A549 (cell line): ENCODE data around the gene CFAP97D2. TPM values are rescaled to one million over a fixed set of nuclear protein-coding genes. Genes with fewer than 3 reads are reported as not detected.

Experiments used
- ATAC-seq, 2 experiments: fragments of 200-7000 bp in 1 of 2; fragments of >200 bp in 1 of 2; cut with Nextera tagmentation in 1 of 2; cut with Tn5 transposase in 1 of 2; 3 replicates each; pipeline versions ENCODE4 v1.8.0 to v1.9.1; 2018 to 2020; ENCODE audit warnings: mild to moderate bottlenecking in 1 of 2, moderate library complexity in 1 of 2
- CTCF ChIA-PET: fragments of 300-600 bp; sonication (Branson Sonifier 250); formaldehyde crosslinking; extraction: SDS; loops from one replicate; lab custom pipeline; 2021; ENCODE audit warnings: antibody characterized with exemption, inconsistent platforms; lab: Yijun Ruan, JAX
- POLR2A ChIA-PET: fragments of 350-600 bp; formaldehyde crosslinking; extraction: SDS; loops from one replicate; lab custom pipeline; 2021; ENCODE audit warnings: antibody characterized with exemption, inconsistent platforms; lab: Yijun Ruan, JAX
- DNase-seq, 2 experiments: peaks; one replicate each; pipeline versions ENCODE4 v3.0.0 to v3.0.0-alpha.2; 2011 to 2016; ENCODE audit warnings: low read depth in 1 of 2, low spot score in 1 of 2
- FAIRE-seq: peaks from 2 replicates; lab custom pipeline; 2011; peaks lifted over from hg19 to GRCh38; lab: Jason Lieb, UNC
- H3K27ac ChIP-seq, 2 experiments: fragments of >200 bp; sonication (Bioruptor Twin); formaldehyde crosslinking; 3 replicates each; pipeline ENCODE4 v1.5.1; 2016 to 2017
- H3K4me1 ChIP-seq: fragments of >200 bp; sonication (Bioruptor Twin); formaldehyde crosslinking; 3 replicates; pipeline ENCODE4 v1.6.1; 2016
- H3K4me2 ChIP-seq: fragments of >200 bp; sonication (Bioruptor Twin); formaldehyde crosslinking; 3 replicates; pipeline ENCODE4 v1.6.1; 2016
- H3K4me3 ChIP-seq: fragments of >200 bp; sonication (Bioruptor Twin); formaldehyde crosslinking; 3 replicates; pipeline ENCODE4 v1.5.1; 2016
- H3K9me3 ChIP-seq: fragments of >200 bp; sonication (Bioruptor Twin); formaldehyde crosslinking; 3 replicates; pipeline ENCODE4 v1.6.1; 2016
- CBX2 ChIP-seq: fragments of 200-600 bp; sonication (generic); IDR thresholded peaks from 2 replicates; pipeline ENCODE4 v1.6.1; 2016; ENCODE audit warnings: low read depth, mild to moderate bottlenecking, borderline replicate concordance
- CBX8 ChIP-seq: fragments of 200-600 bp; sonication (generic); IDR thresholded peaks from 2 replicates; pipeline ENCODE4 v1.6.1; 2016
- EP300 ChIP-seq, 2 experiments: fragments of >200 bp; sonication (Bioruptor Twin); formaldehyde crosslinking; IDR thresholded peaks; 2 replicates in 1 of 2; 3 replicates in 1 of 2; pipeline ENCODE4 v1.6.1; 2016 to 2017
- HDAC2 ChIP-seq: fragments of 200-600 bp; sonication (generic); IDR thresholded peaks from 2 replicates; pipeline ENCODE4 v1.6.1; 2016
- JUN ChIP-seq, 2 experiments: fragments of >200 bp; sonication (Bioruptor Twin); formaldehyde crosslinking; IDR thresholded peaks; 2 replicates in 1 of 2; 3 replicates in 1 of 2; pipeline ENCODE4 v1.6.1; 2016 to 2017
- JUNB ChIP-seq: fragments of >200 bp; sonication (Bioruptor Twin); formaldehyde crosslinking; IDR thresholded peaks from 2 replicates; pipeline ENCODE4 v1.6.1; 2016
- KDM1A ChIP-seq: fragments of 200-600 bp; sonication (generic); IDR thresholded peaks from 2 replicates; pipeline ENCODE4 v1.6.1; 2016; ENCODE audit warnings: low read depth, mild to moderate bottlenecking
- MAZ ChIP-seq: fragments of 150-350 bp; IDR thresholded peaks from 2 replicates; pipeline ENCODE4 v1.6.1; 2014; ENCODE audit warnings: antibody characterized with exemption, low read depth, low read length, borderline replicate concordance
- NFE2L2 ChIP-seq: fragments of 150-350 bp; conservative IDR thresholded peaks from 2 replicates; pipeline ENCODE4 v1.6.1; 2014; ENCODE audit warnings: low read length
- NPAS2 ChIP-seq: fragments of 250-450 bp; sonication (Bioruptor Pico); IDR thresholded peaks from 2 replicates; pipeline ENCODE4 v1.8.0; 2022; ENCODE audit warnings: mild to moderate bottlenecking, moderate library complexity, borderline replicate concordance
- POLR2A ChIP-seq: IDR thresholded peaks from 2 replicates; pipeline ENCODE4 v1.6.1; 2012; ENCODE audit warnings: mild to moderate bottlenecking, low read length
- RAD21 ChIP-seq, 2 experiments: fragments of >200 bp in 1 of 2; sonication (Bioruptor Twin) in 1 of 2; formaldehyde crosslinking in 1 of 2; IDR thresholded peaks in 1 of 2; conservative IDR thresholded peaks in 1 of 2; 2 replicates in 1 of 2; 3 replicates in 1 of 2; pipeline ENCODE4 v1.6.1; 2012 to 2018; ENCODE audit warnings: inconsistent platforms in 1 of 2
- RCOR1 ChIP-seq: fragments of 150-350 bp; IDR thresholded peaks from 2 replicates; pipeline ENCODE4 v1.6.1; 2014; ENCODE audit warnings: antibody characterized with exemption, low read length, low read depth
- RNF2 ChIP-seq: fragments of 200-600 bp; sonication (generic); IDR thresholded peaks from 2 replicates; pipeline ENCODE4 v1.6.1; 2016; ENCODE audit warnings: low read depth, mild to moderate bottlenecking, antibody characterized with exemption, moderate library complexity, borderline replicate concordance
- TP53 ChIP-seq: fragments of 250-450 bp; sonication (Bioruptor Pico); IDR thresholded peaks from 2 replicates; pipeline ENCODE4 v1.5.0; 2021; ENCODE audit warnings: mild to moderate bottlenecking, moderate library complexity
- ZC3H11A ChIP-seq: fragments of 450-650 bp; IDR thresholded peaks from 2 replicates; pipeline ENCODE4 v1.6.1; 2014; ENCODE audit warnings: antibody characterized with exemption, mild to moderate bottlenecking
- ZSCAN20 ChIP-seq: fragments of 250-450 bp; sonication (Bioruptor Pico); IDR thresholded peaks from 2 replicates; pipeline ENCODE4 v1.8.0; 2022; ENCODE audit warnings: mild to moderate bottlenecking, moderate library complexity
- WGBS: methylation state at CpG from one replicate; pipeline ENCODE4 v1.1.6; 2017; ENCODE audit errors: missing lambda C conversion rate; 5-methylcytosine and 5-hydroxymethylcytosine counted together
- polyA plus RNA-seq, 4 experiments: library from polyadenylated mRNA; depleted of rRNA in 3 of 4; stranded (reverse); fragments of >200 nt; fragmentation: RNase III in 1 of 4; extraction: RNeasy Plus Mini Kit Qiagen cat#74134 plus additional on column Dnase treatment in 1 of 4; gene quantifications; 2 replicates in 3 of 4; 3 replicates in 1 of 4; pipeline ENCODE4 v1.2.3, GENCODE V29; 2011 to 2017
- TF ChIP-seq, protein P1 (sequence below): IDR thresholded peaks from 2 replicates; pipeline ENCODE4 v1.6.1; 2012; ENCODE audit warnings: low read depth, borderline replicate concordance
- TF ChIP-seq, protein P2 (sequence below): IDR thresholded peaks from 2 replicates; pipeline ENCODE4 v1.6.1; 2012
- TF ChIP-seq, protein P3 (sequence below): fragments of >200 bp; sonication (Bioruptor Twin); formaldehyde crosslinking; IDR thresholded peaks from 2 replicates; pipeline ENCODE4 v1.6.1; 2016
- TF ChIP-seq, protein P4 (sequence below): fragments of 200-600 bp; sonication (generic); IDR thresholded peaks from 2 replicates; pipeline ENCODE4 v1.6.1; 2016; ENCODE audit warnings: antibody characterized with exemption, mild to moderate bottlenecking, moderate library complexity
- TF ChIP-seq, protein P5 (sequence below): fragments of >200 bp; sonication (Bioruptor Twin); formaldehyde crosslinking; IDR thresholded peaks from 3 replicates; pipeline ENCODE4 v1.6.1; 2016
- TF ChIP-seq, protein P6 (sequence below): IDR thresholded peaks from 2 replicates; pipeline ENCODE4 v1.6.1; 2012
- TF ChIP-seq, protein P7 (sequence below): fragments of 450-650 bp; IDR thresholded peaks from 2 replicates; pipeline ENCODE4 v1.6.1; 2014; ENCODE audit warnings: antibody characterized with exemption

Gene CFAP97D2
- polyA plus RNA-seq, 2 of the 4 experiments (the other 2 are of a cell fraction), result not detected

DNA sequence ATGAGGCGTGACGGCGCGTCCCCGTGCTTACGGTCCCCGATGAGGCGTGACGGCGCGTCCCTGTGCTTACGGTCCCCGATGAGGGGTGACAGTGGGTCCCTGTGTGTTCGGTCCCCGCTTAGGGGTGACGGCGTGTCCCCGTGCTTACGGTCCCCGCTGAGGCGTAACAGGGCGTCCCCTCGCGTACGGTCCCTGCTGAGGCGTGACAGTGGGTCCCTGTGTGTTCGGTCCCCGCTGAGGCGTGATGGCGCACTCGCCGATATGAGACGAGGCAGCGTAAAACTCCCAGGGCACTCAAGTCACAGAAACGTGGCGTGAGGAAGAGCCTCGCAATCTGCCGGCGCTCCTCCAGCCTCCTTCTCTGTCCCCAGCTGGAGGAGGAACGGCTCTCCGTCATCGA is 20.9 kb downstream of the CFAP97D2 start:
- DNase-seq, result no peak
- no peak for ATAC-seq
- Histone ChIP-seq H3K4me2 (no peak overlapping the region), H3K27ac (no peak overlapping the region), H3K4me3 (no peak overlapping the region), H3K4me1 (no peaks in the 10 kb centered on the region), H3K9me3 (no peaks in the 10 kb centered on the region)
- CTCF ChIA-PET, result interaction anchor here (0.9 kb wide), 2 partner anchors 12 to 157 kb away, joined by 3 read pairs; no protein-coding TSS in a partner anchor
- WGBS, result 82% methylated on average over 28 of the region's 42 CpGs
- POLR2A ChIA-PET, result no interaction called here
- no peak for FAIRE-seq
- TF ChIP-seq, protein P1, sequence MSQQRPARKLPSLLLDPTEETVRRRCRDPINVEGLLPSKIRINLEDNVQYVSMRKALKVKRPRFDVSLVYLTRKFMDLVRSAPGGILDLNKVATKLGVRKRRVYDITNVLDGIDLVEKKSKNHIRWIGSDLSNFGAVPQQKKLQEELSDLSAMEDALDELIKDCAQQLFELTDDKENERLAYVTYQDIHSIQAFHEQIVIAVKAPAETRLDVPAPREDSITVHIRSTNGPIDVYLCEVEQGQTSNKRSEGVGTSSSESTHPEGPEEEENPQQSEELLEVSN, result no peak
- TF ChIP-seq, protein P2, sequence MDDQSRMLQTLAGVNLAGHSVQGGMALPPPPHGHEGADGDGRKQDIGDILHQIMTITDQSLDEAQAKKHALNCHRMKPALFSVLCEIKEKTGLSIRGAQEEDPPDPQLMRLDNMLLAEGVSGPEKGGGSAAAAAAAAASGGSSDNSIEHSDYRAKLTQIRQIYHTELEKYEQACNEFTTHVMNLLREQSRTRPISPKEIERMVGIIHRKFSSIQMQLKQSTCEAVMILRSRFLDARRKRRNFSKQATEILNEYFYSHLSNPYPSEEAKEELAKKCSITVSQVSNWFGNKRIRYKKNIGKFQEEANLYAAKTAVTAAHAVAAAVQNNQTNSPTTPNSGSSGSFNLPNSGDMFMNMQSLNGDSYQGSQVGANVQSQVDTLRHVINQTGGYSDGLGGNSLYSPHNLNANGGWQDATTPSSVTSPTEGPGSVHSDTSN, result no peak
- TF ChIP-seq, protein P3, sequence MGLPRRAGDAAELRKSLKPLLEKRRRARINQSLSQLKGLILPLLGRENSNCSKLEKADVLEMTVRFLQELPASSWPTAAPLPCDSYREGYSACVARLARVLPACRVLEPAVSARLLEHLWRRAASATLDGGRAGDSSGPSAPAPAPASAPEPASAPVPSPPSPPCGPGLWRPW, result no peak
- no peak for TF ChIP-seq KDM1A
- TF ChIP-seq POLR2A, result no peak
- TF ChIP-seq CBX2, result no peak
- no peak for TF ChIP-seq RAD21 (conservative IDR thresholded peaks at IDR 0.05 in 1 of 2, IDR thresholded peaks at IDR 0.05 in 1 of 2)
- TF ChIP-seq ZC3H11A, result no peak
- TF ChIP-seq JUN (IDR thresholded peaks at IDR 0.05), result no peak
- TF ChIP-seq NPAS2 (CRISPR knock-in tag), result no peak
- TF ChIP-seq RNF2, result no peak
- TF ChIP-seq, protein P4, sequence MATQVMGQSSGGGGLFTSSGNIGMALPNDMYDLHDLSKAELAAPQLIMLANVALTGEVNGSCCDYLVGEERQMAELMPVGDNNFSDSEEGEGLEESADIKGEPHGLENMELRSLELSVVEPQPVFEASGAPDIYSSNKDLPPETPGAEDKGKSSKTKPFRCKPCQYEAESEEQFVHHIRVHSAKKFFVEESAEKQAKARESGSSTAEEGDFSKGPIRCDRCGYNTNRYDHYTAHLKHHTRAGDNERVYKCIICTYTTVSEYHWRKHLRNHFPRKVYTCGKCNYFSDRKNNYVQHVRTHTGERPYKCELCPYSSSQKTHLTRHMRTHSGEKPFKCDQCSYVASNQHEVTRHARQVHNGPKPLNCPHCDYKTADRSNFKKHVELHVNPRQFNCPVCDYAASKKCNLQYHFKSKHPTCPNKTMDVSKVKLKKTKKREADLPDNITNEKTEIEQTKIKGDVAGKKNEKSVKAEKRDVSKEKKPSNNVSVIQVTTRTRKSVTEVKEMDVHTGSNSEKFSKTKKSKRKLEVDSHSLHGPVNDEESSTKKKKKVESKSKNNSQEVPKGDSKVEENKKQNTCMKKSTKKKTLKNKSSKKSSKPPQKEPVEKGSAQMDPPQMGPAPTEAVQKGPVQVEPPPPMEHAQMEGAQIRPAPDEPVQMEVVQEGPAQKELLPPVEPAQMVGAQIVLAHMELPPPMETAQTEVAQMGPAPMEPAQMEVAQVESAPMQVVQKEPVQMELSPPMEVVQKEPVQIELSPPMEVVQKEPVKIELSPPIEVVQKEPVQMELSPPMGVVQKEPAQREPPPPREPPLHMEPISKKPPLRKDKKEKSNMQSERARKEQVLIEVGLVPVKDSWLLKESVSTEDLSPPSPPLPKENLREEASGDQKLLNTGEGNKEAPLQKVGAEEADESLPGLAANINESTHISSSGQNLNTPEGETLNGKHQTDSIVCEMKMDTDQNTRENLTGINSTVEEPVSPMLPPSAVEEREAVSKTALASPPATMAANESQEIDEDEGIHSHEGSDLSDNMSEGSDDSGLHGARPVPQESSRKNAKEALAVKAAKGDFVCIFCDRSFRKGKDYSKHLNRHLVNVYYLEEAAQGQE, result no peak
- TF ChIP-seq, protein P5, sequence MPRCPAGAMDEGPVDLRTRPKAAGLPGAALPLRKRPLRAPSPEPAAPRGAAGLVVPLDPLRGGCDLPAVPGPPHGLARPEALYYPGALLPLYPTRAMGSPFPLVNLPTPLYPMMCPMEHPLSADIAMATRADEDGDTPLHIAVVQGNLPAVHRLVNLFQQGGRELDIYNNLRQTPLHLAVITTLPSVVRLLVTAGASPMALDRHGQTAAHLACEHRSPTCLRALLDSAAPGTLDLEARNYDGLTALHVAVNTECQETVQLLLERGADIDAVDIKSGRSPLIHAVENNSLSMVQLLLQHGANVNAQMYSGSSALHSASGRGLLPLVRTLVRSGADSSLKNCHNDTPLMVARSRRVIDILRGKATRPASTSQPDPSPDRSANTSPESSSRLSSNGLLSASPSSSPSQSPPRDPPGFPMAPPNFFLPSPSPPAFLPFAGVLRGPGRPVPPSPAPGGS, result no peak
- TF ChIP-seq TP53, result no peak
- TF ChIP-seq ZSCAN20 (CRISPR knock-in tag), result no peak
- TF ChIP-seq, protein P6, sequence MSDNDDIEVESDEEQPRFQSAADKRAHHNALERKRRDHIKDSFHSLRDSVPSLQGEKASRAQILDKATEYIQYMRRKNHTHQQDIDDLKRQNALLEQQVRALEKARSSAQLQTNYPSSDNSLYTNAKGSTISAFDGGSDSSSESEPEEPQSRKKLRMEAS, result no peak

DNA sequence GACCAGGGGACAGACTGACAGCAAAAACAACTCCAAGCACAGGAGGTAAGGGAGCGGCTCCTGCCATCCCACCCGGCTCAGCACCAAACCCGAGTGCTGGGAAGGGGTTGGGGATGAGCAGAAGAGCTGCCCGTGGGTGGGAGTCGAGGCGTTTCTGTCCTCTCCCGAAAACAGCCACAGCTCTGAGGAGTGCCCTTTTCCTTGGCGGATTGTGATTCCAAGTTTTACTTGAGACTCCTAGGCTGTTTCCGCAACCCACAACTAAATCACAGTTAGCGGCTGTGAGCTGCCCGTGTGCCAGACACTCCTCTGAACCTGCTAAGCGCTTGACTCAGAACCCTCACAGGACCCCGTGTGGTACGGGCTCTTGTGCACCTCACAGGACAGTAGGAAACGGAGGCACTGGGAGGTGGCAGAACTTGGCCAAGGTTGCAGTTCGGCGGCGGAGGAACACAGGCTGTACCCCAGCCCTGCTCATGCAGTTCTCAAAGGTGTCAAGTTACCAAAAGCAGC is 21.4 kb downstream of the CFAP97D2 start:
- Histone ChIP-seq H3K4me2 (no peak overlapping the region), H3K27ac (no peak overlapping the region), H3K4me1 (no peaks in the 10 kb centered on the region), H3K9me3 (no peaks in the 10 kb centered on the region), H3K4me3 (no peak overlapping the region)
- ATAC-seq (no peak), DNase-seq (no peak), FAIRE-seq (no peak)
- 79% methylated on average over 14 of the region's 18 CpGs for WGBS
- TF ChIP-seq, protein P3, result no peak
- no peak for TF ChIP-seq NFE2L2
- TF ChIP-seq RCOR1, result no peak
- no peak for TF ChIP-seq CBX8
- TF ChIP-seq, protein P7, sequence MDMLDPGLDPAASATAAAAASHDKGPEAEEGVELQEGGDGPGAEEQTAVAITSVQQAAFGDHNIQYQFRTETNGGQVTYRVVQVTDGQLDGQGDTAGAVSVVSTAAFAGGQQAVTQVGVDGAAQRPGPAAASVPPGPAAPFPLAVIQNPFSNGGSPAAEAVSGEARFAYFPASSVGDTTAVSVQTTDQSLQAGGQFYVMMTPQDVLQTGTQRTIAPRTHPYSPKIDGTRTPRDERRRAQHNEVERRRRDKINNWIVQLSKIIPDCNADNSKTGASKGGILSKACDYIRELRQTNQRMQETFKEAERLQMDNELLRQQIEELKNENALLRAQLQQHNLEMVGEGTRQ, result no peak
- TF ChIP-seq NPAS2 (CRISPR knock-in tag), result no peak
- TF ChIP-seq JUNB, result no peak
- TF ChIP-seq MAZ, result no peak
- TF ChIP-seq EP300 (IDR thresholded peaks at IDR 0.05), result no peak
- TF ChIP-seq HDAC2, result no peak
- no peak for TF ChIP-seq ZSCAN20 (CRISPR knock-in tag)
- POLR2A ChIA-PET, result no interaction called here
- CTCF ChIA-PET, result interaction anchor here (0.9 kb wide), 2 partner anchors 12 to 158 kb away, joined by 3 read pairs; no protein-coding TSS in a partner anchor
